GM18870 (cell line): Measurements from ENCODE around the gene GNPTG.

Source experiments
- ATAC-seq: cut with Tn5 transposase; IDR thresholded peaks from one replicate; pipeline ENCODE4 v1.9.1; 2021; ENCODE audit warnings: moderate library complexity; ENCODE audit not compliant: unreplicated experiment

GNPTG gene

GRCh38 chr16:1392826-1393225, 41.1 kb downstream of the GNPTG start:
- ATAC-seq = no peak

- no peak for ATAC-seq
Measured at GRCh38 chr16:1393613-1394176, 42.0 kb downstream of the GNPTG start.

DNA sequence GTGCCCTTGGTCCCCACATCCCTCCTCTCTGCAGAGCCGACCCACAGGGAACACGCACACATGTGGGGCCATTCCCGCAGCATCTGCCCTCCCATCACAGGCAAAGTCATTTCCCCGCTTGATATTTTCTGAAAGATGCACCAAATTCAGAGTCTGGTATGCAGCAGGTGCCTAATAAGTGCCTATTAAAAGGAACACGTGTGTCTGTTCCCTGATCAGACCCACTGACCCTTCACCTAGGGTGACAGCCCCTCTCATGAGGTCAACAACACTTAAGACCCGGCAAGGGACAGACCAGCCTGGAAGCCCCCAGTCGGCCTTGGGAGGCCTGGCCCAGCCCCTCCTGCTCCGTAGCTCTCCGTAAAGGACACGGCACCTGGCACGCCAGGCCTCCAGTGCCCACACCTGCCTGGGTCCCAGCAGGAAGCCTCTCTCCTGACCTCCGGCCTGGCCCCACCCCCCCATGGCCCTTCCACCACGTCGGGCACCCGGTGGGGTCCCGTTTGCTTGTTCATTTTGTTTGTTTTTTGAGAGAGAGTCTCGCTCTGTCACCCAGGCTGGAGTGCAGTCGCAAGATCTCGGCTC, 42.7 kb downstream of the GNPTG start:
- ATAC-seq = no peak

DNA sequence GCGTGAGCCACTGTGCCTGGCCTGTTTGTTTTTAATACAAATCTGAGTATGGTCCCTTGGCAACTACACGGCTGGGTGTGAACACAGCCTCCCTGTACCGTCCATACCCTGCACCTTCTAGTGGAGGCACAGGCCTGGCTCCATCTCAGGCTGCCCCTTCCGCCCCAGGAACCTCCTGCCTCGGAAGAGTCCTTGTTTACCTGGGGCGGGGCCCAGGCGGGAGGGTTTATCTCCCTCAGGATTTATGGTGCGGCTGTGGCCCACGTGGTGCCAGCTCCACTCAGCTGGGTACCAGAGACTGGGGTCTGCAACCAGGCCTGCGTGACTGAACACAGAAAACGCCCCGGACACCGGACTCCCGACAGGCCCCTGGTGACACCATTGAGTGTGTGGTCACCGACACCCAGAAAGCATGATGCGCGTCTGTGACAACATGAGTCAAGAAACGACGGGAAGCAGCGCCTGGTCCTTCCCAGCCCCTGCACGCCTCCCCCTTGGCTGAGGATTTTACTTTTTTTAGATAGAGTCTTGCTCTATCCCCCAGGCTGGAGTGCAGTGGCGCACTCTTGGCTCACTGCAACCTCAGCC, 43.8 kb downstream of the GNPTG start:
- ATAC-seq = no peak

- no peak for ATAC-seq
Measured at GRCh38 chr16:1397779-1398178, 46.0 kb downstream of the GNPTG start.

DNA sequence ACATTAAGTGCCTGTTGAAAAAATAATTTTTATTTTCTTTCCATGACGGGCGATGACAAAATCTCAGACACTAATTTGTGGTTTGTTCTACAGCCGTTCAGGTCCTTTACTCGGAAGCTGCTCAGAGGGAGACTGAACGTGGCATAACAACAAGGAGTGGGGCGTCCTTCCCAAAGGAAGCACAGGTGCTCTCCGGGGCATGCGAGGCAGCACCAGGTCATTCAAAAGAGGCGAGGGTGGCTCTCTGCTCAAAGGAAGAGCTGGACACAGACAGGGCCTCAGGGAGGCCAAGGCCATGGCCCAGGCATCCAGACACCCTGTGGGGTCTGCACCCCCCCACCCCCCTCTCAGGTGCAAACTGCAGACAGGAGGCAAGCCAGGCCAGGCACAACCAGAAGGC, 46.6 kb downstream of the GNPTG start:
- no peak for ATAC-seq

DNA sequence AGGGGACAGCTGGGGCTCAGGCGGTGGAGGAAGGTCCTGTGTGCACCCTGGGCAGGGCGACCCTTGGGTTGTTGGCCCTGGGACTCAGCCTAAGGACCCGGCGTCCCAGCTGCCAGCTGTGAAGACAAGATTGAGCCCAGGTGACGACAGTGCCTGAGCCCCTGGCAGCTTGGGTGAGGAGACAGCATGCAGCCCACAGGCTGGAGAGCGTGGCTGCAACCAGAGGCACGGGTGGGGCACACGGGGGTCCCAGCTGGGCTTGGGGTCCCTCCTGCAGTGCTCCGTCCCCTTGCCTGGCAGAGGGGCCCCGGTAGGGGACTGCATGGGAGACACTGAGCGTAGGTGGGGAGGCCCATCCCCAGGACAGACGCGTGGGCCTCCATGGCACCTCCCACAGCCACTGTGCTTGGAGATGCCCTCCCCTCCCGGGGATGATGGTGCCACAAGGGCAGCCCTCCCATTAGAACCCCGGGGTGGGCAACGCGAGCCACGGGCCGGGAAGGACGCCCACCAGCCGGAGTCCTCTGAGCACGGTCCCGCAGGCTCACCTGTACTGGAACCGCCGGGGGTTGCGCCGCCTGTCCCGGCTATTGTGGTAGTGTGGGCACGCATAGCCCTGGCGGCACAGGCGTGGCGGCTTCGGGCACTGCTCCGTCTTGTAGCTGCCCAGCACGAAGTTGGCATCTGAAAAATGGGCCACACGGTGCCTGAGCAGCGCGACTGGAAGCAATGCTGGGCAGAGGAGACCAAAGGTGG, 47.3 kb downstream of the GNPTG start:
- no peak for ATAC-seq

DNA sequence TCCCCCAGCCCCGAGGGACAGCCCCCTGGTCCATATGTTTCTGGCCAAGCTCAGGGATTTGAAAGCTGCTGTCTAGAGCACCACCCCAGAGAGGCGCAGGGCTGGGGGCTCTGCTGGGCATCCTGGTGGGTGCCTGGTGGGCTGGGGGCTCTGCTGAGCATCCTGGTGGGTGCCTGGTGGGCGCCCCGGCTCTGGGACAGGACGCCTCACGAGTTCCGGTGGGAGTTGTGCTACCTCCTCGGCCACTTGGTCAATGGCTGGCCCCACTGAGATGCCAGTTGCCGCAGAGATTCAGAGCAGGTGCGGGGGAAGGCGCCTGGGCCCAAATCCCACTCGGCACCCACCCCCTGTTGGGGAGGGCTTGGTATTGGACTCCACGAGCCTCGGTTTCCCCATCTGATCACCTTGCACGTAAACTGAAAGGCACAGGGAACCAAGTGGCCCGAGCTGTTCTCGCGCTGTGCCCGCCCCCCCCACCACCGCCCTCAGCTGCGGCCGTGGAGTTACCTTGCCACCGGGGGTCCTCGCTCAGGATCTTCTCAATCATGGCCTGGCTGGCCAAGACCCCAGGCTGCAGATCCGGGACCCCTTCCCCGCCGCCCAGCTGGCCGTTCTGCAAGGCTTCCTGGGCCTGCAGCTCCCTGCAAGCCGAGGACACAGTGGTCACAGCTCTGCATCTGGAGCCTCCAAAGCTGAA, 49.5 kb downstream of the GNPTG start:
- ATAC-seq = no peak

DNA sequence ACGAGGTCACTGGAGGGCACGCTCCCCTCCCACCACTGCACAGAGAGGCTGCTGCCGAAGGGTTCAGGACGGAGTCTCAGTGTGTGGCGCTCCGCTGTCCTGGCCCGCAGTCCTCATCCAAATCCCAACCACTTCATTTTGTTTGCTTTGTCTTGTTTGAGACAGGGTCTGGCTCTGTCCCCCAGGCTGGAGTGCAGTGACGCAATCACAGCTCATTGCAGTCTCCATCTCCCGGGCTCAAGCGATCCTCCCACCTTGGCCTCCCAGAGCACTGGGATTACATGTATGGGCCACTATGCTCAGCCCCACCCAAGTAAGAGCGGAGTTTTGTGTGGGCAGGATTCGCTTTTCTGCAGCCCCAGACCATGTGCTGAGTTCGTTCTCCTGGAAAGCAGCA, 50.0 kb downstream of the GNPTG start:
- ATAC-seq = no peak

- no peak for ATAC-seq
Measured at GRCh38 chr16:1403036-1403435, 51.3 kb downstream of the GNPTG start.

GRCh38 chr16:1403733-1404132, 52.0 kb downstream of the GNPTG start:
- no peak for ATAC-seq

GRCh38 chr16:1407753-1408152, 56.0 kb downstream of the GNPTG start:
- no peak for ATAC-seq

DNA sequence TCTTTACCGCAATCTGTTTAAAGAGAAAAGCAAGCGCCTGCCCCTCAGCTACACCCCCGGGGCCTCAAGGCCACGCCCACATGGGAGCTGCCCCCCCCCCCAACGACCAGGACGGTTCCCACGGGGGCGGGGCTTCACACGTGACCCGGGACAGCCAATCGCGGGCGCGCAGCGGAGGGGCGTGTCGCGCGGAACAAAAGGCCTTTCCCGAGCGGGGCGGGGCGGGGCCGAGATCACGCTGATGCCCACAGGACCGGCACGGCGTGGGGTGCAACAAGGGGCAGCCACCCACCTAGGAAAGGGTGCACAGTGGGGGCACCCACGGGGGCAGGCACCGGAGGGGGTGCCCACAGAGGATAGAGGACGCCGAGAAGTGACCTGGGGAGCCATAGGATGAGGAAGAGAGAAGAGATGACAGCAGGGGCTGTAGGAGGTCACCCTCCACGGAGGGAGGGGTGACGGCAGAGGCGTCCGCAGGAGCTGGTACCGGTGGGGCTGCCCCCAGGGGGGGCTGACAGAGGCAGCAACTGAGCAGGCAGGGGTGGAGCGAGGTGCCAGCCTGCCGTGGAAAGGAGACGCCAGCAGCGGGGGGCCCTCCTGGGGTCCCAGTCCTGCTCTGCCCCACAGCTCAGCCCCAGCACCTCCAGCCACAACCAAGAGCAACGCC, 56.6 kb downstream of the GNPTG start:
- ATAC-seq = no peak

GRCh38 chr16:1412847-1413246, 61.1 kb downstream of the GNPTG start:
- ATAC-seq = no peak
